ENCODE measurements around the gene LPCAT4.
"Not testable (repeated sequence)": the region's sequence is repeated elsewhere in the genome, so short reads cannot be mapped to it uniquely, and the experiment has no call there.

The LPCAT4 gene

DNA sequence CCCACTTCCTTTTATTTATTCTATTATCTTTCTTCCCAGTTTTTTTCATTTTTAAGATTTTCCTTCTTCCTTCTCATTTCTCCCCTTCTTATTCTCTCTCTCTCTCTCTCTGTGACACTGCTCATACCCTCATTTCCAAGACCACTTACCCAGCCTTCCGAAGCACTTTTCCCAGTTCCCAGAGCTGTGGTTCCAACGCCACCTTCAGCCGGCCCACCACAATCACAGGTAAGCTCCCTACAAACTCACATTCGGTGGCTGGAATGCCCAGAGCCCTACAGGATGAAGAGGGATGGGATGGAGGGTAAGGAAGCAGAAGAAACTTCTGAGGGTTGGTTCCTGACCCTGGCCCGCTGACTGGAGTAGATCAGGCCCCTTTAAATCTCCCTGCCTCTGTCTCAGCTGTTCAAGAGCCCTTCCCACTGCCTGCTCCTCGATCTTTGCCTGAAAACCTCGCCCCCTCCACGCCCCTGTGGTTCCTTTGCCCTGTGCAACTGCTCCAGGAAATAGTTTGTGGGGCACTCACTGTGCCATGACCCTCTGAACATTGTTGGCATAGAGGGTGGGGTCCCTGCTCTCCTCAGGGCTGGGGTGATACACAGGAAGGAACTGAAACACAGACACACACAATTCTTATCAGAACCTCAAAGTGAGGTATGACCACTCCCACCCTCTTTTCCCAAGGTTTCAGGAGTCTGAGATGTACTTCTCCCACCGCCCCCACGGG, 4.8 kb downstream of the LPCAT4 start:
- H3K9me3 ChIP-seq (ENCODE audit: control insufficient read depth, insufficient read depth, low read length), result no peaks in the 10 kb centered on the region
- H3K4me3 ChIP-seq (ENCODE audit: low read depth, low read length), result no peak overlapping the region
- peaks cover 63% of the 10 kb centered on the region for H3K36me3 ChIP-seq (ENCODE audit: control insufficient read depth, insufficient read depth, low read length)
- H3K27me3 ChIP-seq (ENCODE audit: control insufficient read depth, insufficient read depth, low read length), result no peaks in the 10 kb centered on the region
- peaks cover 4% of the 10 kb centered on the region; the same call in 1 of the 2 replicates for H3K4me1 ChIP-seq (ENCODE audit: control insufficient read depth, insufficient read depth, low read length)
- no peak overlapping the region for H3K9ac ChIP-seq (ENCODE audit: low read depth, low read length)
- H3K27ac ChIP-seq (ENCODE audit: low read depth, low read length), result no peak overlapping the region

DNA sequence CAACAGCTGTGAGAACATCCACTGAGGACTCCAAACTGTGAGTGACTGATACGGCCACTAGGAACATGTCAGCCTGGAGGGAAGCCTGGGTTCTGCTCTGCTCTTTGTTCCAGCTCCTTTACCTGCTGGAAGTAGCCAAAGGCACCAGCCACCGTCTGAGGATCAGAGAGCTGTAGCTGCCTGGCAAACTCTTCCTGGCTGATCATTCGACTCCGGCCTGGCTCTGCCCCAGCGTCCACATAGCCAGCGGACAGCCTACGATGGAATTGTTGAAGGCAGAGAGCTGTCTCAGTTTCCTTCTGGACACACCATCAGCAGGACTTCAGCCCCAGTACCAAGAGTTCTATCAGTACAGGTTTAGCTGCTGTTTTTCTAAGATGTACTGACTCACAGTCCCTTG, 5.7 kb downstream of the LPCAT4 start:
- peaks cover 72% of the 10 kb centered on the region for H3K36me3 ChIP-seq (ENCODE audit: control insufficient read depth, insufficient read depth, low read length)
- H3K27ac ChIP-seq (ENCODE audit: low read depth, low read length), result no peak overlapping the region
- H3K4me3 ChIP-seq (ENCODE audit: low read depth, low read length), result no peak overlapping the region
- H3K9me3 ChIP-seq (ENCODE audit: control insufficient read depth, insufficient read depth, low read length), result no peaks in the 10 kb centered on the region
- H3K4me1 ChIP-seq (ENCODE audit: control insufficient read depth, insufficient read depth, low read length), result peaks cover 4% of the 10 kb centered on the region; the same call in 1 of the 2 replicates
- H3K9ac ChIP-seq (ENCODE audit: low read depth, low read length), result no peak overlapping the region
- H3K27me3 ChIP-seq (ENCODE audit: control insufficient read depth, insufficient read depth, low read length), result no peaks in the 10 kb centered on the region

DNA sequence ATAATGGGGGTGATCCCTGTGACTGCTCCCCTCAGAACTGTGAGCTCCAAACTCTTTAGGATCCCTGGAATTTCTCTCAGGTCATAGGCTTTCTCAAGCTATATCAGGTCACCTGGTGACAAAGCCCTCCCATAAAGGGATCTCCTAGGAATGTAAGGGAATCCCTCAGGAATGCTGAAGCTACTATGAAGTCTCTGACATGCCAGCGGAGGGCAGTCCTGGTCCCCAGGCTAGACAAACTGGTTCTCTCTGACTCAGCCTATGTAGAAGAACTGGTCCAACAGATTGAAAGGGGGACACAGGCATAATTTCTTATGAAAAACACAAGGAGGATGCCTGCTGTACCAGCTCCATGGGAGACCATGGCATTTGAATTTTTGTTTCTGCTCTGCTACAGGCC, 6.7 kb downstream of the LPCAT4 start:
- no peak overlapping the region for H3K27ac ChIP-seq (ENCODE audit: low read depth, low read length)
- H3K9ac ChIP-seq (ENCODE audit: low read depth, low read length), result no peak overlapping the region
- H3K4me1 ChIP-seq (ENCODE audit: control insufficient read depth, insufficient read depth, low read length), result no peaks in the 10 kb centered on the region
- peaks cover 78% of the 10 kb centered on the region for H3K36me3 ChIP-seq (ENCODE audit: control insufficient read depth, insufficient read depth, low read length)
- H3K9me3 ChIP-seq (ENCODE audit: control insufficient read depth, insufficient read depth, low read length), result no peaks in the 10 kb centered on the region
- H3K27me3 ChIP-seq (ENCODE audit: control insufficient read depth, insufficient read depth, low read length), result no peaks in the 10 kb centered on the region
- no peak overlapping the region for H3K4me3 ChIP-seq (ENCODE audit: low read depth, low read length)

DNA sequence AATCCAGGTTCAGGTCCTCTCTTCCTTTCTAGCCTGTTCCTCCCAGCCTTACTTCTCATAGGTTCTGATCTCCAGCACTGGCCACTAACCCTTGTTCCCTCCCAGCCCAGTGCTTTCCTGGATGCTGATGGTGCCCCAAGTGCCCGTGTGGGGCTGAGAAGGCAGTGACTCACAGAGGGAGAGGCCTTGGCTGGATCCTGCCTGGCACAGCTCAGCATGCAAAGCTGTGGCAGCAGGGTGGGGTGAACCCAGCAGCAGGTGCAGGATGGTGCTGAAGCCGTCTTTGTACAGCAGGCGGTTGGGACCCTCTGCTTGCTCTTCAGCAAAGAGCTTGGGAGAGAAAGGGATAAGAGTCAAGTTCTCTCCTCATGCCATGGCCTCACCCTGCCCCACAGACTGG, 7.6 kb downstream of the LPCAT4 start:
- no peaks in the 10 kb centered on the region for H3K27me3 ChIP-seq (ENCODE audit: control insufficient read depth, insufficient read depth, low read length)
- no peak overlapping the region for H3K27ac ChIP-seq (ENCODE audit: low read depth, low read length)
- H3K4me3 ChIP-seq (ENCODE audit: low read depth, low read length), result no peak overlapping the region
- H3K36me3 ChIP-seq (ENCODE audit: control insufficient read depth, insufficient read depth, low read length), result peaks cover 82% of the 10 kb centered on the region
- no peaks in the 10 kb centered on the region for H3K9me3 ChIP-seq (ENCODE audit: control insufficient read depth, insufficient read depth, low read length)
- H3K4me1 ChIP-seq (ENCODE audit: control insufficient read depth, insufficient read depth, low read length), result no peaks in the 10 kb centered on the region
- no peak overlapping the region for H3K9ac ChIP-seq (ENCODE audit: low read depth, low read length)

DNA sequence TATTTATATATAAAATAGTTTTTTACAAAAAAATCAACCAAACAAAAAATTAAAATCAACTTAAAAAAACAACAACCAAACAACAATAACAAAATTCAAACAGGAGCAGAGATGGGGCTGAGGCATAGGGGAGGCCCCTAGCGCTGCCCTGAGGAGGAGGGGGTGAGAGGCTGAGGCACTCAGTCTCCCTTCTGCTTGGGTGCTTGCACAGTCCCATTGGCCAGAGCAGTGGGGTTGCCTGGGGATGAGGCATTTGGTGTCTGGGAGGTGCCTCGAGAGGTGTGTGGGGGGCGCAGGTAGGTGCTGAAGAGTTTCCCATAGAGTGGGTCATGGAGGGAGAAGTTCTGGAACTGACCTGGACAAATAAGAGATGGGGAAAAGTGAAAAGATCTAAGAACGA, 8.0 kb downstream of the LPCAT4 start:
- no peak overlapping the region for H3K9ac ChIP-seq (ENCODE audit: low read depth, low read length)
- H3K27ac ChIP-seq (ENCODE audit: low read depth, low read length), result no peak overlapping the region
- peaks cover 81% of the 10 kb centered on the region for H3K36me3 ChIP-seq (ENCODE audit: control insufficient read depth, insufficient read depth, low read length)
- H3K4me3 ChIP-seq (ENCODE audit: low read depth, low read length), result no peak overlapping the region
- no peaks in the 10 kb centered on the region for H3K27me3 ChIP-seq (ENCODE audit: control insufficient read depth, insufficient read depth, low read length)
- H3K4me1 ChIP-seq (ENCODE audit: control insufficient read depth, insufficient read depth, low read length), result no peaks in the 10 kb centered on the region
- no peaks in the 10 kb centered on the region for H3K9me3 ChIP-seq (ENCODE audit: control insufficient read depth, insufficient read depth, low read length)

DNA sequence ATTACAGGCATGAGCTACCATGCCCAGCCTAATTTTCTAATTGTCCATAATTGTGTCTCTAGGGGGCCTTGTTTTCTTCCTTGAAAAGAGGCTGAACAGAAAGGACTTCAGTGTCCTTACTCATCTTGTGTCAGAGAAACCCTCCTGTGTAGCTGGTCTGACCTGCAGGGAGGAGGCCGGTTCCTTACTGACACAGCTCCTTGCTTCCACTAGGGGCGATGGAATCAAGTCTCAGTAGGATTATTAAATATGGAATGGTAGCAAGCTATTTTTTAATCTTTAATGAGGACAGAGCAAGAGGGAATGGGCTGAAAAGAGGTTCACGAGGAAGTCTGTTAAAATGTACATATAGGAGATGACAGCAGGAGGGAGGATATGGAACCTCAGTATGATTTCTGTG, 8.6 kb downstream of the LPCAT4 start:
- Histone ChIP-seq H3K4me1 (ENCODE audit: control insufficient read depth, insufficient read depth, low read length) (no peaks in the 10 kb centered on the region), H3K27ac (ENCODE audit: low read depth, low read length) (no peak overlapping the region), H3K36me3 (ENCODE audit: control insufficient read depth, insufficient read depth, low read length) (peaks cover 76% of the 10 kb centered on the region), H3K4me3 (ENCODE audit: low read depth, low read length) (no peak overlapping the region), H3K27me3 (ENCODE audit: control insufficient read depth, insufficient read depth, low read length) (no peaks in the 10 kb centered on the region), H3K9me3 (ENCODE audit: control insufficient read depth, insufficient read depth, low read length) (no peaks in the 10 kb centered on the region), H3K9ac (ENCODE audit: low read depth, low read length) (no peak overlapping the region)

DNA sequence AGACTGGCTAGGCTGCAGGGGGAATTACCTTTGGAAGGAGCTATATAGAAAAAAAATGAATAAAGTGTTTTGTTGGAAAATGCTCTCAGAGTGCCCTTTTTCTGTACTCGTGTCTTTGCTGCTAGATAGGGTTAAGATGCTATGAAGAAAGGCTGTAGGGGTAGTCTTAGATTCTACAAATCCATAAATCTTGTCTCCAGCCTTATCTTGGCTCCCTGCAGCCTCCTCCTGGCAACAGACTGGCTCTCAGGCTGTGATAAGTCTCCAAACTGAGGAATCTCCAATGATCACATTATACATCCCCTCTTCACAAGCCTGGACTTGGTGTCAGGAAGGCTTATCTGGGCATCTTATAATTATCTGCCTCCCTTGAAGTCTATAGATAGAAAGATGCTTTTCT, 9.3 kb downstream of the LPCAT4 start:
- no peaks in the 10 kb centered on the region for H3K9me3 ChIP-seq (ENCODE audit: control insufficient read depth, insufficient read depth, low read length)
- peaks cover 68% of the 10 kb centered on the region for H3K36me3 ChIP-seq (ENCODE audit: control insufficient read depth, insufficient read depth, low read length)

DNA sequence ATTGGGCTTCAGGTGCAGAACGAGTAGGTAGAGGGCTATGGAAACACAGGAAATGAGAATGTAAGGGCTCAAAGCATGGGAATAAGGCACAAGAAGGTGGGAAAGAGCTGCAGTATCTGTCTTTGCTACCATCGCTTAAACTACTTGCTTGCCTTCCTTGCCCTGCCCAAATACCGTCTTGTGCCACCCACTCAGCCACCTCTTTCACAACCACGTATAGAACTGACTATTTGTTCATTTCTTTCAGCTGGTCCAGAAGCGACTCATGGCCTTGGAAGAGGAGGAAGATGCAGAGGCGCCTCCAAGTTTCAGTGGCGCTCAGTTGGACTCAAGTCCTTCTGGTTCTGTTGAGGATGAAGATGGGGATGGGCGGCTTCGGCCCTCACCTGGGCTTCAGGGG, 11.8 kb downstream of the LPCAT4 start:
- H3K4me3 ChIP-seq (ENCODE audit: low read depth, low read length), result no peak overlapping the region
- no peaks in the 10 kb centered on the region for H3K9me3 ChIP-seq (ENCODE audit: control insufficient read depth, insufficient read depth, low read length)
- H3K27me3 ChIP-seq (ENCODE audit: control insufficient read depth, insufficient read depth, low read length), result no peaks in the 10 kb centered on the region
- no peaks in the 10 kb centered on the region for H3K4me1 ChIP-seq (ENCODE audit: control insufficient read depth, insufficient read depth, low read length)
- peaks cover 48% of the 10 kb centered on the region for H3K36me3 ChIP-seq (ENCODE audit: control insufficient read depth, insufficient read depth, low read length)
- H3K27ac ChIP-seq (ENCODE audit: low read depth, low read length), result no peak overlapping the region
- no peak overlapping the region for H3K9ac ChIP-seq (ENCODE audit: low read depth, low read length)

More for the DNA sequence above, 9.3 kb downstream of the LPCAT4 start:
- Histone ChIP-seq H3K4me3 (ENCODE audit: low read depth, low read length) (no peak overlapping the region), H3K27me3 (ENCODE audit: control insufficient read depth, insufficient read depth, low read length) (no peaks in the 10 kb centered on the region), H3K4me1 (ENCODE audit: control insufficient read depth, insufficient read depth, low read length) (no peaks in the 10 kb centered on the region), H3K27ac (ENCODE audit: low read depth, low read length) (no peak overlapping the region), H3K9ac (ENCODE audit: low read depth, low read length) (no peak overlapping the region)

DNA sequence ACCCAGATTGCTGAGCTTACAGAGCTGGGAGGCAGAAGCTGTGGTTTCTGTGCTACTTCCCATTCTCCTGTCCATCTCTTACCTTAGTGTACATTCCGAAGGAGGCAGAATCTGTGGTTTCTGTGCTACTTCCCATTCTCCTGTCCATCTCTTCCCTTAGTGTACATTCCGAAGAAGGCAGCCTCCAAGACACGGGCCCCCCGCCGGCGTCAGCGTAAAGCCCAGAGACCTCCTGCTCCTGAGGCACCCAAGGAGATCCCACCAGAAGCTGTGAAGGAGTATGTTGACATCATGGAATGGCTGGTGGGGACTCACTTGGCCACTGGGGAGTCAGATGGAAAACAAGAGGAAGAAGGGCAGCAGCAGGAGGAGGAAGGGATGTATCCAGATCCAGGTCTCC, 12.7 kb downstream of the LPCAT4 start:
- Histone ChIP-seq H3K27me3 (ENCODE audit: control insufficient read depth, insufficient read depth, low read length) (no peaks in the 10 kb centered on the region), H3K27ac (ENCODE audit: low read depth, low read length) (no peak overlapping the region), H3K4me3 (ENCODE audit: low read depth, low read length) (no peak overlapping the region), H3K9ac (ENCODE audit: low read depth, low read length) (no peak overlapping the region), H3K4me1 (ENCODE audit: control insufficient read depth, insufficient read depth, low read length) (no peaks in the 10 kb centered on the region), H3K36me3 (ENCODE audit: control insufficient read depth, insufficient read depth, low read length) (peaks cover 39% of the 10 kb centered on the region), H3K9me3 (ENCODE audit: control insufficient read depth, insufficient read depth, low read length) (no peaks in the 10 kb centered on the region)

DNA sequence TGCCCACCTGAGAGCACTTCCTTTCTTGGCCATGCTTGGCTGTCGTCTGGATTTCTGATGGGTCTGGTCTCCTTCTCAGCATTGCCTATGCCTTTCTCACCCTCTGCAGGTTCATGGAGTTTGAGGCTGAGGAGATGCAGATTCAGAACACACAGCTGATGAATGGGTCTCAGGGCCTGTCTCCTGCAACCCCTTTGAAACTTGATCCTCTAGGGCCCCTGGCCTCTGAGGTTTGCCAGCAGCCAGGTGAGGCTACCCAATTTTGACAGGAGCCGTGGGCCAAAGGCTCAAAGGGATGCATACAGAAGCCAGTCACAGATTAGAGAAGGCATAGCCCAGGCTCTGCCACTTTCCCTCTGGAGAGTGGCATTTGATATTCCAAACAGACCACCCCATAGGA, 13.4 kb downstream of the LPCAT4 start:
- no peaks in the 10 kb centered on the region for H3K9me3 ChIP-seq (ENCODE audit: control insufficient read depth, insufficient read depth, low read length)
- peaks cover 34% of the 10 kb centered on the region for H3K36me3 ChIP-seq (ENCODE audit: control insufficient read depth, insufficient read depth, low read length)
- no peak overlapping the region for H3K27ac ChIP-seq (ENCODE audit: low read depth, low read length)
- H3K27me3 ChIP-seq (ENCODE audit: control insufficient read depth, insufficient read depth, low read length), result no peaks in the 10 kb centered on the region
- no peak overlapping the region for H3K9ac ChIP-seq (ENCODE audit: low read depth, low read length)
- H3K4me3 ChIP-seq (ENCODE audit: low read depth, low read length), result no peak overlapping the region
- no peaks in the 10 kb centered on the region for H3K4me1 ChIP-seq (ENCODE audit: control insufficient read depth, insufficient read depth, low read length)

DNA sequence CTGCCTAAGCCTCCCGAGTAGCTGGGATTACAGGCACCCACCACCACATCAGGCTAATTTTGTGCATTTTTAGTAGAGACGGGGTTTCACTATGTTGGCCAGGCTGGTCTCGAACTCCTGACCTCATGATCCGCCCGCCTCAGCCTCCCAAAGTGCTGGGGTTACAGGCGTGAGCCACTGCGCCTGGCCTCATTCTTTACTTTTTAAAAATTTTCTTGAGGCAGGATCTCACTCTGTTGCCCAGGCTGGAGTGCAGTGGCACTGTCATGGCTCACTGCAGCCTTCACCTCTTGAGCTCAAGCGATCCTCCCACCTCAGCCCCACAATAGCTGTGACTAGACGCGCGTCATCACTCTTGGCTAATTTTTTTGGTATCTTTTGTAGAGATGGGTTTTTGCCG, 14.0 kb downstream of the LPCAT4 start:
- H3K27ac ChIP-seq (ENCODE audit: low read depth, low read length); H3K27me3 ChIP-seq (ENCODE audit: control insufficient read depth, insufficient read depth, low read length); H3K4me1 ChIP-seq (ENCODE audit: control insufficient read depth, insufficient read depth, low read length); H3K4me3 ChIP-seq (ENCODE audit: low read depth, low read length); H3K9me3 ChIP-seq (ENCODE audit: control insufficient read depth, insufficient read depth, low read length); H3K9ac ChIP-seq (ENCODE audit: low read depth, low read length): not testable (repeated sequence)
- peaks cover 27% of the 10 kb centered on the region for H3K36me3 ChIP-seq (ENCODE audit: control insufficient read depth, insufficient read depth, low read length)

Data from HUES48 (cell line).